HepG2 (cell line): ENCODE results near the gene GCM1. TPM values are rescaled to one million over a fixed set of nuclear protein-coding genes. Genes with fewer than 3 reads are reported as not detected.
A peak's percentile ranks its signal among the peaks of the same experiment; 100 is the strongest.

ENCODE experiments used
- AGO2 ChIP-seq: fragments of 200-400 bp; formaldehyde crosslinking; optimal IDR thresholded peaks from 2 replicates; pipeline ENCODE3; 2017; ENCODE audit warnings: mild to moderate bottlenecking, low read depth, low read length, moderate library complexity
- ARID2 ChIP-seq: sonication (generic); formaldehyde crosslinking; IDR thresholded peaks from 2 replicates; pipeline ENCODE4 v1.8.1; 2022; ENCODE audit warnings: mild to moderate bottlenecking, missing genetic modification reagents, borderline replicate concordance
- CEBPB ChIP-seq: IDR thresholded peaks from 2 replicates; pipeline ENCODE4 v1.6.1; 2011; ENCODE audit warnings: low read depth, low read length, improper control_type of control experiment, borderline replicate concordance
- CSRNP1 ChIP-seq: sonication (generic); formaldehyde crosslinking; IDR thresholded peaks from 2 replicates; pipeline ENCODE4 v1.8.1; 2023; ENCODE audit warnings: mild to moderate bottlenecking, missing genetic modification reagents
- CSRNP2 ChIP-seq: sonication (generic); formaldehyde crosslinking; conservative IDR thresholded peaks from 2 replicates; pipeline ENCODE4 v1.8.0; 2022; ENCODE audit warnings: low read depth, missing genetic modification reagents
- FUBP1 ChIP-seq: sonication (generic); formaldehyde crosslinking; IDR thresholded peaks from 2 replicates; pipeline ENCODE4 v1.5.1; 2020; ENCODE audit warnings: missing genetic modification reagents, mild to moderate bottlenecking, borderline replicate concordance
- HOMEZ ChIP-seq: IDR thresholded peaks from 2 replicates; pipeline ENCODE4 v1.6.1; 2016; ENCODE audit warnings: low read depth
- MBNL3 ChIP-seq: fragments of 250-450 bp; sonication (Bioruptor Pico); conservative IDR thresholded peaks from 2 replicates; pipeline ENCODE4 v1.8.0; 2022; ENCODE audit warnings: mild to moderate bottlenecking, inconsistent platforms
- MTA1 ChIP-seq: sonication (generic); formaldehyde crosslinking; IDR thresholded peaks from 2 replicates; pipeline ENCODE4 v1.4.0; 2020; ENCODE audit warnings: missing genetic modification reagents, mild to moderate bottlenecking, borderline replicate concordance
- PAXIP1 ChIP-seq: sonication (generic); formaldehyde crosslinking; conservative IDR thresholded peaks from 2 replicates; pipeline ENCODE4 v1.4.0; 2020; ENCODE audit warnings: mild to moderate bottlenecking, missing genetic modification reagents, moderate library complexity
- PHF21A ChIP-seq: sonication (generic); formaldehyde crosslinking; IDR thresholded peaks from 2 replicates; pipeline ENCODE4 v1.5.0; 2020; ENCODE audit warnings: mild to moderate bottlenecking, missing genetic modification reagents
- SOX13 ChIP-seq, 3 experiments: fragments of 450-650 bp in 1 of 3; sonication (generic) in 1 of 3; formaldehyde crosslinking in 1 of 3; IDR thresholded peaks in 2 of 3; conservative IDR thresholded peaks in 1 of 3; 2 replicates each; pipeline versions ENCODE4 v1.5.0 to v1.6.1; 2016 to 2020; ENCODE audit warnings: antibody characterized with exemption in 1 of 3, mild to moderate bottlenecking in 1 of 3, missing compliant biosample characterization in 1 of 3, missing genetic modification reagents in 1 of 3, moderate library complexity in 1 of 3
- ZNF766 ChIP-seq: sonication (generic); formaldehyde crosslinking; IDR thresholded peaks from 2 replicates; pipeline ENCODE4 v1.5.0; 2020; ENCODE audit warnings: missing genetic modification reagents, borderline replicate concordance
- ZSCAN31 ChIP-seq: sonication (generic); formaldehyde crosslinking; IDR thresholded peaks from 2 replicates; pipeline ENCODE4 v1.5.0; 2020; ENCODE audit warnings: low read depth, mild to moderate bottlenecking, missing genetic modification reagents
- polyA plus RNA-seq, 8 experiments: library from polyadenylated mRNA; depleted of rRNA in 3 of 8; stranded (reverse) in 7 of 8; unstranded in 1 of 8; fragments of >200 nt; fragmentation: Illumina TruSeq in 4 of 8; extraction: Trizol in 4 of 8; gene quantifications; 2 replicates each; pipeline versions ENCODE4 v1.2.1 to v1.2.3, GENCODE V29; 2011 to 2016; ENCODE audit warnings: low read depth in 4 of 8, missing spikeins in 1 of 8, mixed read lengths in 1 of 8; ENCODE audit not compliant: insufficient read depth in 1 of 8
- total RNA-seq, 5 experiments: library from RNA; depleted of rRNA; stranded (reverse); fragments of >200 nt; fragmentation: Illumina TruSeq; extraction: Trizol; gene quantifications; 2 replicates each; pipeline ENCODE4 v1.2.3, GENCODE V29; 2016; ENCODE audit warnings: low read depth in 1 of 5

GCM1 gene
- total and polyA plus RNA-seq, 2 of the 13 experiments (the other 11 are each of a cell fraction or from before 2014, with no cell fraction given), result 0.04 to 0.13 TPM

GRCh38 chr6:53134601-53135235, 13.9 kb downstream of the GCM1 start (continued):
- peak; percentile 94 for TF ChIP-seq PAXIP1
- TF ChIP-seq HOMEZ (CRISPR knock-in tag), result peak; percentile 57; the same call in 1 of the 2 replicates
- TF ChIP-seq SOX13 (IDR thresholded peaks at IDR 0.05), result peak; percentile 96
- TF ChIP-seq SOX13 (CRISPR knock-in tag; conservative IDR thresholded peaks at IDR 0.05 in 1 of 2, IDR thresholded peaks at IDR 0.05 in 1 of 2), result peak in 1 of 2 experiments; percentile 98; a peak in 2 of 4 replicates
- no peak for TF ChIP-seq AGO2
- TF ChIP-seq ARID2 (CRISPR knock-in tag), result no peak
- no peak for TF ChIP-seq CSRNP2 (CRISPR knock-in tag)
- TF ChIP-seq CSRNP1, result peak; percentile 21; the same call in 1 of the 2 replicates
- TF ChIP-seq PHF21A, result peak; percentile 97
- peak; percentile 63; the same call in 1 of the 2 replicates for TF ChIP-seq CEBPB
- TF ChIP-seq FUBP1 (CRISPR knock-in tag), result 0 out of 2 replicates have a peak, but pooled peaks have one; percentile 33
- no peak for TF ChIP-seq ZNF766 (CRISPR knock-in tag)
- TF ChIP-seq ZSCAN31 (CRISPR knock-in tag), result peak; percentile 39; the same call in 1 of the 2 replicates
- TF ChIP-seq MTA1, result peak; percentile 83
- no peak for TF ChIP-seq MBNL3 (CRISPR knock-in tag)
